Retinal pigment epithelial cell (primary cell): Measurements from ENCODE around the gene ZDHHC7.

ENCODE experiments used
- DNase-seq: peaks from one replicate; pipeline ENCODE4 v3.0.0-alpha.2; 2010; ENCODE audit warnings: low read depth
- H3K4me3 ChIP-seq: 2 replicates; pipeline ENCODE4 v1.5.1; 2011; ENCODE audit warnings: mild to moderate bottlenecking, low read length, control low read depth, moderate library complexity
- CTCF ChIP-seq: conservative IDR thresholded peaks from 2 replicates; pipeline ENCODE4 v1.5.1; 2011; ENCODE audit warnings: low read depth, low read length, control low read depth, inconsistent platforms

Gene ZDHHC7

GRCh38 chr16:84964386-84965128 is 46.8 kb downstream of the ZDHHC7 start:
- no peak for TF ChIP-seq CTCF
- DNase-seq = no peak
- no peak overlapping the region for H3K4me3 ChIP-seq

DNA sequence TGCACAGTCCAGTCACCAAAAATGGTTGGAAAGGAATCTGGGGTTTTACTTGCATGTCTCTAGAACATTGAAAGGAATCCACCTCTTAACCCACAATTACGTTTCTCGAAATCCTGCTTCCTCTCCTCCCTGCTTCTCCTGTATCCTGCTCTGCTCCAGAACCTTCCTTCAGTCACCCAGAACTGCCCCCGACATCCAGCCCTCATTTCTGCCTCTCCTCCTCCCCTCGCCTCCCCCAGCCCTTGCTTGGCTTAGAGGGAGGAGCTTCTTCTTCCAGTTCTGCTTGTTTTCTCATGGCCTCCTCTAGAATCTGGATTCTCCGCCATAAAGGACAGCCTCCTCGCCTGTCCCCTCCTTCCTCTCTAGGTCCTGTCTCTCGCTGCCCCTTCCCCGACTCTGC is 48.3 kb downstream of the ZDHHC7 start:
- DNase-seq = no peak
- TF ChIP-seq CTCF = no peak
- no peak overlapping the region for H3K4me3 ChIP-seq

DNA sequence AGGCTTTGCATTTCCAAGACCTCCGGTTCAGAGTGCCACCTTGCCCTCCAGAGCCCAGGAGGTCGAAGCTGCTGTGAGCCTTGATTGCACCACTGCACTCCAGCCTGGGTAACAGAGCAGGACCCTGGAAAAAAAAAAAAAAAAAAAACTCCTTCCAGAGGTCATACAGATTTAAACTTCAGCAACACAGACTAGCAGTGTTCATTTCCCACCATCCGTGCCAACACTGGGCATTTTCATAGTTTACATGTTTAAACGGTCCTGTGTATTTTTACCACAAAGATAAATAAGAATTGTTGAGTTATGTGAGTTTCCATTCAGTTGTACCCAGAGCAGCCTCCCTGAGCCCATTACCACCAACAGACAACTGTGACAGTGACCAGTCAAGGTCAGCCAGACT is 50.4 kb downstream of the ZDHHC7 start:
- no peak overlapping the region for H3K4me3 ChIP-seq
- TF ChIP-seq CTCF = no peak
- DNase-seq = no peak

DNA sequence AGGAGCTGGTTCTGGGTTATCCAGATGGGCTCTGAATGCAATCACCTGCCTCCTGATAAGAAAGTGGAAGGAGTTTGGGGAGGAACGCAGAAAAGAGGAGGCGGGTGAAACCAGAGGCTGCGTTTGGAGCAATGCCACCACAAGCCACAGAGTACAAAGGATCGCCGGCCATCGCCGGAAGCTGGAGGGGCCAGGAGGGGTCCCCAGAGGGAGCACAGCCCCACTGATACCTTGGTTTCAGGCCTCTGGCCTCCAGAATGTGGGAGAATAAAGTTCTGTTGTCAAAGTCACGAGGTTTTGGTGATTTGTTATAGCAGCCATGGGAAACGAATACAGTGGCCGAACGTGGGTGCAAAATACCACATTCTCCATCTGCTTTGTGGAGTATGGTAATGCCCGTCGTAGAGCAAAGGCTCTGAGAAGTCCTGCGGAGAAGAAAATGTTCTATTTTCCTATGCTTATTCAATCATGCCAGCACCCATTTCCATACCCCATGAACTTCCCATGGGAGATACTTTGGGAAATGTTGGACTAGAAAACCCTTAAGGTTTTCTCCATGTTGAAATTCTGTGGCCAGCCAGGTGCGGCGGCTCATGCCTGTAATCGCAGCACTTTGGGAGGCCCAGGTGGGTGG is 51.4 kb downstream of the ZDHHC7 start:
- TF ChIP-seq CTCF = no peak
- H3K4me3 ChIP-seq = no peak overlapping the region
- no peak for DNase-seq

- peak; percentile 45 for TF ChIP-seq CTCF
- no peak overlapping the region for H3K4me3 ChIP-seq
- DNase-seq = no peak
Observed at GRCh38 chr16:84959045-84959576, 52.2 kb downstream of the ZDHHC7 start.

DNA sequence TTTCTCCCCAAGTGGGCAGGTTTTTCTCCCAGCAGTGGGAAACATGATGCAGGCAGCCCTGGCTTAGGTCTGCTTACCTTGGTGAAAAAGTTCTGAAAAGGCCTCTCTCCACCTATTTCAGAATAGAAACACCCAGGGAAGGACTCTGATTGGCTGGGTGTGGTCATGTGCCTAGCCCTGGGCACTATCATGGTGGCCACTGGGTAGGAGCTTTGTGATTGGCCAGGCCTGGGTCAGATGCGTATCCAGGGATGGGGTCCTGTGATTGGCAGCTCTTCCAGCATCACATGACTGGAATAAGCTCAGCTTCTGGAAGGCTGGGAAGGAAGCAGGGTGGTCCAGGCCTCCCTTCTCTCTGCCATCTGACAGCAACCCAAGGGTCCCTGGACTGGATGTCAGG is 53.5 kb downstream of the ZDHHC7 start:
- H3K4me3 ChIP-seq = no peak overlapping the region
- no peak for TF ChIP-seq CTCF
- no peak for DNase-seq

DNA sequence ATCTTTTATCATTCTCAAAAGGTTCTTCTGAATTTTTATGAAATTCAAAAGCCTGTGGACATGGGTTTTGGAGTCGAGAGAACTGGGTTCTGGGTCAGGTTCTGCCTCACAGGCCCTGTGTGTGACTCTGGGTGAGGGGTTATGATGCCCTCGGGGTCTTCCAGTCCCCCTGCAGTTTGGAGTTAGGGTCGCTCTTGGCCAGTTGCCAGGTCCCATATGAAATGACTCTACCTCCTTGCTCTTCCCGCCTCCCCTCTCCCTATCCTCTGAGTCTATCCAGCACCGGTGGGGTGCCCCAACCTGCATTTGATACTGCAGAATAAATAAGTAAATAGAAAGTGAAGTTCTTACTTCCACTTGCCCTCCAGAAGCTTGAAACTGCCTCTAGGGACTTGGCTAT is 54.1 kb downstream of the ZDHHC7 start:
- DNase-seq = no peak
- TF ChIP-seq CTCF = no peak
- no peak overlapping the region for H3K4me3 ChIP-seq
